Peyer's patch (tissue), 4 donors: ENCODE data around the gene CHCHD1.

ENCODE experiments used
- CTCF ChIP-seq, 6 experiments: fragments of 450-650 bp in 4 of 6; fragments of 200-600 bp in 2 of 6; sonication (generic) in 1 of 6; IDR thresholded peaks; one replicate each; pipeline ENCODE4 v1.5.1; 2017 to 2019; ENCODE audit warnings: antibody characterized with exemption in 6 of 6, mild to moderate bottlenecking in 3 of 6, moderate library complexity in 1 of 6
- POLR2A ChIP-seq, 2 donors: fragments of 450-650 bp; IDR thresholded peaks; one replicate each; pipeline ENCODE4 v1.5.1; 2017; ENCODE audit warnings: antibody characterized with exemption in 2 of 2, mild to moderate bottlenecking in 2 of 2, moderate library complexity in 2 of 2

GRCh38 chr10:73824146-73824725 is 42.4 kb downstream of the CHCHD1 start:
- no peak for TF ChIP-seq CTCF (IDR thresholded peaks at IDR 0.05)
- no peak for TF ChIP-seq POLR2A (IDR thresholded peaks at IDR 0.05)
